Left renal pelvis (tissue), 4 donors: ENCODE results near the gene PATE1. TPM values are rescaled to one million over a fixed set of nuclear protein-coding genes. Genes with fewer than 3 reads are reported as not detected.
"Not testable (repeated sequence)": the region's sequence is repeated elsewhere in the genome, so short reads cannot be mapped to it uniquely, and the experiment has no call there.

Source experiments
- DNase-seq, 4 donors: peaks; one replicate each; pipeline ENCODE4 v3.0.0-alpha.2; 2013; ENCODE audit warnings: low read depth in 4 of 4, low spot score in 3 of 4
- polyA plus RNA-seq, 4 donors: library from polyadenylated mRNA; unstranded; fragments of 120-200 nt; gene quantifications; one replicate each; pipeline ENCODE4 v1.2.1, GENCODE V29; 2013; ENCODE audit not compliant: insufficient read length in 4 of 4

PATE1 gene
- not detected for polyA plus RNA-seq

DNA sequence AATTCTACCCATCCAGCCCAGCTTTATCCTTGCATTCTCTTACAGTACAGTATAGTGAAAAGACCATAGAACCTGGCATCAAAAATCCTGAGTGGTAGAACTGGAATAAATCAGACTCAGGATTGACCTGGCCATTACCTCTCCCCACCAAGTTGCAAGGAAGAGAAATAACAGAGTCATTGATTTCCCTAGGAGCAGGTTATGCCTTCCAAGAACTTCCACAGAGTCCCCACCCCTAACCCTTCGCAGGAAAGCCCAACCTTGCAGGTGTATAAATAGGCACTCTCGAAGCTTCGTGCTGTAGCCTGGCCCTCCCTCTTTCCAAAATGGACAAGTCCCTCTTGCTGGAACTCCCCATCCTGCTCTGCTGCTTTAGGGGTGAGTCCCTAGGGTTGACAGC, at the start of gene PATE1:
TSS of gene PATE1 (plus strand) at position 301 of the 400 bp plus-strand sequence. CDS start at position 327, 26 bp downstream.
- DNase-seq: no peak

DNA sequence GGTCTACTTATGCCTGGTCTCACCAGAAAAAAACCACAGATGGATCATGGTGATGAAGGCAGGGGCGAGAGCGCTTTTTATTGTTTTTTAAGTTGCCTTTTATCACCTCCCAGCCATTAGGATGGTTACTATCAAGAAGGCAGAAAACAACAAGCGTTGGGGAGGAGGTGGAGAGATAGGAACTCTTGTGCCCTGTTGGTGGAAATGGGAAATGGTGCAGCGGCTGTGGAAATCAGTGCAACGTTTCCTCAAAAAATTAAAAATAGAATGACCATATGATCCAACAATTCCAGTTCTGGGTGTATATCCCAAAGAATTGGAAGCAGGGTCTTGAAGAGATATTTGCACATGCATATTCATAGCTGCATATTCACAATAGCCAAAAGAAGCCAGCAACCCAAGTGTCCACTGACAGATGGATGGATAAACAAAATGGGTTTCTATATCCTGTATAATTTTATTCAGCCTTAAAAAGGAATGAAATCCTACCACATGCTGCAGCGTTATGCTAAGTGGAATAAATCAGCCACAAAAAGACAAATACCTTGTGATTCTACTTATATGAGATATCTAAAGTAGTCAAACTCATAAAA, 45.0 kb upstream of the PATE1 start:
- no peak for DNase-seq

GRCh38 chr11:125701858-125702621, 44.0 kb upstream of the PATE1 start:
- DNase-seq: no peak

GRCh38 chr11:125704686-125705085, 41.4 kb upstream of the PATE1 start:
- not testable (repeated sequence) for DNase-seq

DNA sequence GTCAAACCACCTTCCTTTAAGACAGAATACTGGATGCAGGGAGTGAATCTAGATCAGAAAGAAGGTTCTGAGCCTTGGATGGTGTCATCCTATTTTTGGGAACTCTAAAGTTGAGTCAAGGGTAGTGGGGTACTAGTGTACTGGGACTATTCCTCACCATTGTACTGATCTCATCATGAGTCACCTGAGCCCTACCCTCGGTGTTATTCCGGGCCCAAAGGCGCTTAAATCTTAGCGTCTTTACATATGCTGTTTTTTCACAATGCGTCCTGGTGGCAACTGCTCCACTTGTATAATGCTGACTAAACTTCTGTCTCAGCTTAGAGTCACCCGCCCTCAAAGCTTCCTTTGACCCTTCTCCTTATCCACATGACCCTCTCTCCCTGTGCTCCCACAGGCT, 25.3 kb upstream of the PATE1 start:
- DNase-seq: no peak

DNA sequence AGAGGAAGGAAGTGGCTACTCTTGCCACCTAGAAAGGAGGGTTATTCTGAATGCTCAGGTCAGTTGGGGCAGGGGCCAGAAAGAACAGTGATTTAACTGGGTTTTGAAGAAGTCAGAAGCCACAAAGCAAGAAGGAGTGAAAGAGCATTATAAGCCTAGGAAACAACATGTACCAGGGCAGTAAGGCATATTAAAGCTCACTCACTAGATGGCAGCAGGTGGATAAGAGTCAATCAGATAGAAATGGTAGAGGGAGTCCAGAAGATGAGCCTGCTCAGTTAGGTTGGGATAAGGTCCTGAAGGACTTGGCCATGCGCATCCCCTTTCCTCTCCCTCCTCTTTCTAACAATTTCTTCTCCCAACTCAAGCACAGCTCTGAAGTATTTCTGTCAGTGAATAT, 22.0 kb upstream of the PATE1 start:
- DNase-seq: no peak

DNA sequence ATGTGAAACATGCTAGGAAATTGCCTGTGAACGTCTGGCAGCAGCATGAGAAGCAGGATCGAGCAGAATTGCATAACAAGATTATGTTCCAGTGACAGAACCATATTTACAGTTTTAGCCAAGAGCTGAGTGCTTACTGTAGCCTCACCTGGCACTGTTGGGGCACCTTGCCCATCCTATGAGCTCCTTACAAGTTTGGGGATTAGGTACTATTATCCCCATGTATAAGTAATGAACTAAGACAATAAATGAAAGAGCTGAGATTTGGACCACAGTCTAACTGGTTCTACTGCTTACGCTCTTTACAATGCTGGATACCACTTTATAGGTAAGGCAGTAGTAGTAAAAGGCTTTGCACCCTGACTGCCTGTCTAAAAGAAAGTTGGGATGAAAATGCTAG, 17.1 kb upstream of the PATE1 start:
- DNase-seq: no peak

- DNase-seq: no peak
Observed at GRCh38 chr11:125740617-125741016, 5.5 kb upstream of the PATE1 start.

DNA sequence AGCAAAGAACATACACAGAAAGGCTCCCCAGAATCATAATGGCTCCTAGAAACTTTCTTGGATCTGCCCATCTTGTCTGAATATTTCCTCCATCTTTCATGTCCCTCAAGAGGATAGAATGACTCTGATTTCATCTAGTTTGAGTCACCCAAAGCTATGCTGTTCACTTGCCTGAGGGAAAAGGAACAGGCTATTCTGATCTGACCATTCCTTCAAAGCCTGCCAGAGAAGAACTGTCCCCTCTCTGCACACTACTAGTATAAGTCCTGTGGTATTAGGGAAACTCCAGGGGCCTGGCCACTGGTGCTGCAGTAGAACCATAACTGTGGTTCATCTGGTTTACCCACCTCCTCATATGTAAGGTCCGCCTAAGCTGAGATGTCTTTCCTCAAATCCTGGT, 2.4 kb upstream of the PATE1 start:
- no peak for DNase-seq

DNA sequence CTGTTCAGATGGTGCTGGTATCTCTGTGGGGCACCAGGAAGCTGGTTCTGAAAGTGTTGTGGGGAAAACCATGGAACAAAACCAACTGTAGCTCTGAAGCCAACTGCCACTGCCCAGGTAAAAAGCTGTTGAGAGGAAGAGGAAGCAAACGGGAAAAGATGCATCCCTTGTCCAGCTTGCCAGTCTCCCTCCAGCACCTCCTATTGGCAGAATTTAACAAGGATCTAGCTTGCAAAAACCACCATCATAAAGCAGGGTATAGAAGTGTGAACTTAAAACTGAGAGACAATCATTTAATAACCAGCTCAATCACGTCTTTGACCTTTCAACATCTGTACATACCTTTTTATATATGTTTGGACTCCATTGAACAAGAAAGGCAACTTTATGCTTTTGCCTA, 4.5 kb downstream of the PATE1 start:
- no peak for DNase-seq

- DNase-seq: no peak
Observed at GRCh38 chr11:125756050-125756449, 10.0 kb downstream of the PATE1 start.

DNA sequence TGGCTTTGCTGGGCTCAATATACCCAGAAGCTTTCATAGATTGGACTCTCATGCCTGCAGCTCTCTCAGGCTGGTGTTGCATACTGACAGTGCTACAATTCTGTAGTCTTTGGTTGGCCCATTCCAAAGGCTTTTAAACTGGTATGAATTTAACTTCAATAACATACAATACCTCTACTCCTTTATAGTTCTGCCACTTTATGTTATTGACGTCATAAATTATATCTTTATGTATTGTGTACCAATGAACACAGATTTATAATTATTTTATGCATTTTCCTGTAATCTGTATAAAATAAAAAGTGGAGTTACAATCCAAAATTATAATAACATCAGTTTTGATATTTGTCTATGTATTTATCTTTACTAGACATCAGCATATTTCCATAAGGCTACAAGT, 16.4 kb downstream of the PATE1 start:
- no peak for DNase-seq

DNA sequence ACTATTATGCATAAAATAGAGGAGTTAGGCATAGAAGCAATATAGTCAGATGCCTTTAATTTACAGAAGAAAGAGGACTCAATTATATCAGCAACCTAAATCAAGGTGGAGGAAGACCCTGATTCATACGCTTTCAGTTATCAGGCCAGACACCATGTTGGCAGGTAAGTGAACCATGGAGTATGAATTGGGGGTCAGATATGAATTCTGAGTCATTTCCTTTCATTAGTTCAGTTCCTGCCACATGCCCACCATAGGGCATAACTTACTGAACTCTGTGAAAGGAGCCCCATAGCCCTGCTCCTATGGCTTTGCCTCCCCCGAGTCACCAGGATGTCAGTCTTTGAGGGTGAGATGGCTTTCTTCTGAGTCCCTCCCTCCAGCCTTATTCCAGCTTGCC, 17.4 kb downstream of the PATE1 start:
- no peak for DNase-seq

DNA sequence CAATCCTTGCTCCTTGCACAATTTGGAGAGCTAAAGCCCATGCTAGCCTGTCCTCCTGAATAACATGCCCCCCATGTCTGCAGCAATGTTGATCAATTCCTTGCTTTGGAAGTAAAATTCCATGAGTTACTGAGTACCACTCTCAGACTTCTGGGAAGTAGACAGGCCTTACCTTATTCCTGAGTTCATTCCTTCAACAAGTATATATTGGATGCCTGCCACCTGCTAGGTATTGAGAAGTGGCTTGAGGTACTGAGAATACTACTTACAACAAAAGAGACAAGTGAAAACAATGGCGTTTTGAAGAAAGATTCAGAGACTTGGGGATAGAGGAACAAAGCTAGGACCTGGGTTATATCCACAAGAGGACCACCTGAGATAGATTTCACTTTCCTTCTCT, 20.2 kb downstream of the PATE1 start:
- no peak for DNase-seq

- DNase-seq: no peak
Observed at GRCh38 chr11:125768336-125769046, 22.4 kb downstream of the PATE1 start.

DNA sequence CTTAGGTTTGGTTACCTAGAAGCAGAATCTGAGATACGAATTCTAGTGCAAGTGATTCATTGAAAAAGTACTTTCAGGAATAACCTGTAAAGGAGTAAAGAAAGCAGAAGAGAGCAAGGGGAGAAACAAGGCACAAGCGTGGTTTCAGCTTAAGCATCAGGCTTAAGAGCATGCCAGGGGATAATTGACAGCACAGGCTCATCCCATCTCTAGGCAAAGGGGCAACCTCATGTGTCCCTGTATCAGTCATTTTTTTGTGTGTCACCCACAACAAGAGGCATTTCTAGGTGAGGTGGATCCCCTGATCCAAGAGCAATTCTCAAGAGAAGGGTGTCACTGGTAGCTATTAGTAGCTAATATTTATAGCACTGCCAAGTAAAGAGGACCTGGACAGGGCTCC, 24.5 kb downstream of the PATE1 start:
- no peak for DNase-seq

GRCh38 chr11:125772834-125773505, 26.9 kb downstream of the PATE1 start:
- DNase-seq: no peak

DNA sequence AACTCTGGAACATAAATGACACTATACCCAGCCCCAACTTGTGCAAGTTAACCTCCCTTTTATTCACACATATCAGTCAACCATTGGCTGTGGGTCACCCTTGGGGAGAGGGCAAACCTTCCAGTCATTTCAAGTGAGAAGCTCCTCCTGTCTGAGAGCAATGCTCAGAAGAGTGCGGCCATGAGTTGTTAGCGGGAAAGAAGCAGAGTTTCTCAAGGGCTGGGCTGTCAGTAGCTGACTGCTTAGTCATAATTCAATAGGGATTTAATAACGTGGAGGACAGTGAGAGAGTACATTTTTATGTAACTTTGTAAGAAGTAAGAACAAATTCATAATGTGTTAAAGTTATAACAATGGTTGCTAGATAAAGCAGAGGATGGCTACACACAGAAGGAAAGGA, 27.4 kb downstream of the PATE1 start:
- no peak for DNase-seq

DNA sequence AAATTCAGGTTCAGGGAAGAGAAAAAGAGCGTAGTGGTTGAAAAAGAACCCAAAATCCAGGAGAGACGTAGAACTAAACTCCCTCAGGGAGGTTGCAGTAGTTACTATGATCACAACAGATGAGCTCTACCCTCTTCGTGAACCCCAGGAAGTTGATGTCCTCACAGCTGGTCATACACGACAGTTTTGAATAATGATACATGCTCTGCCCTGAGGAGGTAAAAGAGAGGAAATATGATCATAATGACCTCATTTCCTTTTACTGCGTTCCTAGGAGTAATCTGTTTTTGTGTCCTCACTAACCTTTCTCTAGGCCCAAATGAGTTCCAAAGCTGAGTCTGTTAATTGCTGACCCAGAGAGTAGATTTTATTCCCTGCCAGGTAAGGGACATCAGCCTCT, 31.2 kb downstream of the PATE1 start:
- DNase-seq: no peak

- DNase-seq: no peak
Observed at GRCh38 chr11:125778728-125779127, 32.6 kb downstream of the PATE1 start, which contains the start of gene PATE2. PATE2 (minus strand) TSS chr11:125778828; CDS start chr11:125778773, 55 bp downstream.

DNA sequence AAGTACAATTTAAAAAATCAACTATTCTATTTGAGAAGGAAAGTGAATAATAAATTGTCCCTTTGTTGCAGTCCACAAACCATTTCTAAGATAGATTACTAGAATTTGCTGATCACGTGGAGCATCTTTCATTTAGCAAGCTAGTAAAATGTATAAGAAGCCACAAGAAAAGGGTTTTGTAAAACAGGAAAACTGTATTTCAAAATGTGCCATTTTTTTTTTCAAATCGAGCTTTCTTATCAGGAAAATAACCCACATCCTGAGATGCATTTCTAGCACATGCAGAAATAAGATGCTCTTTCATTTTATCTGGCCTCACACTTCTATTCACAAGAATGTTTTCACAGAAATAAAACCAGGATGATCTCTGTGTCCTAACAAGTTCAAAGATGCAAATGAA, 38.6 kb downstream of the PATE1 start:
- DNase-seq: no peak
